GM21723 (cell line): ENCODE measurements around the gene SPATA33.
"Not testable (repeated sequence)": the region's sequence is repeated elsewhere in the genome, so short reads cannot be mapped to it uniquely, and the experiment has no call there.

Source experiments
- ATAC-seq: cut with Tn5 transposase; IDR thresholded peaks from one replicate; pipeline ENCODE4 v1.9.1; 2021; ENCODE audit warnings: mild to moderate bottlenecking, moderate library complexity; ENCODE audit not compliant: unreplicated experiment

SPATA33 gene

DNA sequence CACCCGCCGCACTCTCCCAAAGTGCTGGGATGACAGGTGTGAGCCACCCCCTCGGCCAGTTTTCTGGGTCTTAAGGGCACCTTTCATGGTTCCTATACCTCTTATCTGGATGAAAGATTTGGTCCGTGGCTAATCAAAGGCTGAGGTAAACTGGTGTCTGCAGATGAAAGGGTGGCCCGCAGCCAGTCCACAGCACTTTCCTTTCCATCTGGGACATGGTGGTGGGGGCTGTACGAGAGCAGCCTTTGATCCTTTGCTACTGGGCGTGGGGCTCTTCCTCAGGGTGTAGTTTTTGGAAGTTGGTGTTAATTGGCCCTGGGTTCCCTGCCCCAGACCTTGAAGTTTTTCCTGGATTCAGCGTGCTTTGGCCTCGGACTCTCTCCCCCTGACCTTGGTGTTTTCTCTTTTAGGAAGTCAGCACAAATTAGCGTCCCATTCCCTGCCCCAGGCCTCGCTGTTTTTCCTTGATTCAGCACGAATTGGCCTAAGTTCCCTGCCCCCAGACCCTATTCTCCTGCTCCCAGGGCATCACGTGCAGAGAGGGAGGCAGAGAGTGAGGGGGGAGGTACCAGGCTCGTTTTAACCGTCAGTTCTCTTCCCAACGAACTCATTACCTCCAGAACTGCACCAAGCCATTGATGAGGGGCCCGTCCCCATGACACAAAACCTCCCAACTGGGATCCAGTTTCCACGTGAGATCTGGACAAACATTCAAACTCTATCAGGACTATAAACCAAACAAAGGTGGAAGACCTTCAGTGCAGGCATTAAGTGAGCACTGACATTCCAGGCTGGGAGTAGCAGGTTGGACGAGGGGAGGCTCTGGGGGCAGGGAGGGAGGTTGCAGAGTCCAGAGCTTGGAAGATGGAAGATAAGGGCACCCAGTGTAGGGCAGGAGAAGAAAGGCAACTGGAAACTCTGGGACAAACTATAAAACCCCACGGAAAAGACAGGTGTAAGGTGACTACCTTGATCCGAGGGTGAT, 32.6 kb upstream of the SPATA33 start:
- ATAC-seq, result no peak

- no peak for ATAC-seq
Observed at GRCh38 chr16:89629827-89630610, 27.6 kb upstream of the SPATA33 start.

DNA sequence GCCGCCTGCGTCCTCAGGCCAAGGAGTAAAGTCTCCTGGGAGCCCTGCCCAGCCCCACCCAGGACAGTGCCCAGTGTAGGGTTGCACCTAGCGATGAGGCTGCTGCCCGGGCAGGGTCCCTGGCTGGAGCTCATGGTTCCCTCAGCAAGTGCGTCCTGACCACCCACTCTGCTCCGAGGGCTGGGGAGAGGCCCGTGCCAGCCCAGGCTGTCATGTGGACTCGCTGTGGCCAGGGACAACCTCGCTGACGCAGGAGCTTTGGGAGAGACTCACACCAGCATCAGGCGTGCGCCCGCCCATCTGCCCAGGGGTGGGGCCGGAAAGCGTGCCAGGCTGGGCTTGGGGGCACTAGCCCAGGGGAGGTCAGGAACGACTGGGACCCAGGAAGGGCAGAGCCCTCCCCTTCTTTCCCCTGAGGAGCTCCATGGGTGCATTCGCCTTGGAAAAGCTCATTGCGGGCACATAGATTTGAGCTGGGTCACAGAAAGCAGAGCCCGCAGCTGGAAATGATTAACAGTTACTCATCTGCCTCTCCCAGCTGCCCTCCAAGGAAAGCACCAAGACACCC, 24.5 kb upstream of the SPATA33 start:
- ATAC-seq, result no peak

DNA sequence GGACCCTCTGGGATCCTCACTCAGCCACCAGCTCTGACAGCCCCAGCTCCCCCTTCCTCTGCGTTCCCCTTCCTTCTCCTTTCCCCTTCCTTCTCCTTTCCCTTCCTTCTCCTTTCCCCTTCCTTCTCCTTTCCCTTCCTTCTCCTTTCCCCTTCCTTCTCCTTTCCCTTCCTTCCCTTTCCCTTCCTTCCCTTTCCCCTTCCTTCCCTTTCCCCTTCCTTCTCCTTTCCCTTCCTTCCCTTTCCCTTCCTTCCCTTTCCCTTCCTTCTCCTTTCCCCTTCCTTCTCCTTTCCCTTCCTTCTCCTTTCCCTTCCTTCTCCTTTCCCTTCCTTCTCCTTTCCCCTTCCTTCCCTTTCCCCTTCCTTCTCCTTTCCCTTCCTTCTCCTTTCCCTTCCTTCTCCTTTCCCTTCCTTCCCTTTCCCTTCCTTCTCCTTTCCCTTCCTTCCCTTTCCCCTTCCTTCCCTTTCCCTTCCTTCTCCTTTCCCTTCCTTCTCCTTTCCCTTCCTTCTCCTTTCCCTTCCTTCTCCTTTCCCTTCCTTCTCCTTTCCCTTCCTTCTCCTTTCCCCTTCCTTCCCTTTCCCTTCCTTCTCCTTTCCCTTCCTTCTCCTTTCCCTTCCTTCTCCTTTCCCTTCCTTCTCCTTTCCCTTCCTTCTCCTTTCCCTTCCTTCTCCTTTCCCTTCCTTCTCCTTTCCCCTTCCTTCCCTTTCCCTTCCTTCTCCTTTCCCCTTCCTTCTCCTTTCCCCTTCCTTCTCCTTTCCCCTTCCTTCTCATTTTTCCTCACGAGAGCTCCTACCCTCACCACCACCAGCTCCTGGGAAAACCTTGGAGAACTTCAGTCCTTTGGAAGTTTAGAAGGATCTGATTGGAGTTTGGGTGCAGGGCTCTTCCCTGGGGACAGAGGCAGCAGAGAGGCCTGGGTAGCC, 22.9 kb upstream of the SPATA33 start:
- not testable (repeated sequence) for ATAC-seq

GRCh38 chr16:89636663-89637062, 21.0 kb upstream of the SPATA33 start:
- no peak for ATAC-seq

DNA sequence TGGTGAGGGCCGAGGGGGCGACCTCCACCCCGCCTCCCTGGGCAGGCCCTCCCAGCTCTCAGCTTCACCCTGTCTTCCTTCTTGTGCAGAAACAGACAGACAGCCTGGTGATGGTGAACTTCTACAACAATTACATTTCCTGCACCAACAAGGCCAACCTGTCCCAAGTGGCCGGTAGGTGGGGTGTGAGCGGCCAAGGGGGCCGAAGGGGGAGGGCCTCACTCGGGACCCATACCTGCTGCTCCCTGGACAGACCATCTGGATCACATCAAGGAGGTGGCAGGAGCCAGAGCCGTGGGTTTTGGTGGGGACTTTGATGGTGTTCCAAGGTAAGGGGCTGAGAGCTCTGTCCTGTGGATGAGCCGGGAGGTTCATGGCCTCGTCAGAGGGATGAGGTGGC, 20.3 kb upstream of the SPATA33 start:
- ATAC-seq, result no peak

DNA sequence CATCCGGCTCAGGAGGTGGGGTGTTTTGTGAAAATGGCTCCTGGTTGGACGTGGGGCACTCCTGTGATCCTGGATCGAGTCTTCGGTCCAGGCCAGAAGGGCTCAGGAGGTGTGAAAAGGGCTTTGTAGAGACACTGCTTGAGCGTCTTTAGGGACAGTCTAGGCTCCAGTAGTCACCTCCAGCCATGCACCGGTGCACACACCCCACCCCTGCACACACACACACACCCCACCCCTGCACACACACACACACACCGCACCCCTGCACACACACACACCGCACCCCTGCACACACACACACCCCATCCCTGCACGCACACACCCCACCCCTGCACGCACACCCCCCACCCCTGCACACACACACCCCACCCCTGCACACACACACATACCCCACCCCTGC, 19.2 kb upstream of the SPATA33 start:
- ATAC-seq, result no peak

GRCh38 chr16:89639385-89639784, 18.3 kb upstream of the SPATA33 start:
- no peak for ATAC-seq

GRCh38 chr16:89641458-89642119, 16.0 kb upstream of the SPATA33 start:
- ATAC-seq, result no peak

DNA sequence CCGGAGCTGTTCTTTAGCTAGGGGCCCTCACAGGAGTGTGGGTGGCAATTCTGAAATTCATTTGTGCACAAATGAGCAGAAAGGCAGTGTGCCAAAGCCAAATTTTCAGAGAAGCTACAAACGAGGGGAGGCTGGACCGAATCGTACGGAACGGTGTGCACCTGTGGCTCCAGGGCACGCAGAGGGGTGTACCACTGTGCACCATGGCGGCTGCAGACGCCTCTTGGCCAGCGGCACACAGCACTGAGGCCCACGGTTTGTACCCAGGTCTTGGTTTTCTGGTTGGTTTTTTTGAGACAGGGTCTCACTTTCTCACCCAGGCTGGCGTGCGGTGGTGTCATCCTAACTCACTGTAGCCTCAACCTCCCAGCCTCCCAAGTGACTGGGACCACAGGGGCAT, 15.1 kb upstream of the SPATA33 start:
- ATAC-seq, result no peak

DNA sequence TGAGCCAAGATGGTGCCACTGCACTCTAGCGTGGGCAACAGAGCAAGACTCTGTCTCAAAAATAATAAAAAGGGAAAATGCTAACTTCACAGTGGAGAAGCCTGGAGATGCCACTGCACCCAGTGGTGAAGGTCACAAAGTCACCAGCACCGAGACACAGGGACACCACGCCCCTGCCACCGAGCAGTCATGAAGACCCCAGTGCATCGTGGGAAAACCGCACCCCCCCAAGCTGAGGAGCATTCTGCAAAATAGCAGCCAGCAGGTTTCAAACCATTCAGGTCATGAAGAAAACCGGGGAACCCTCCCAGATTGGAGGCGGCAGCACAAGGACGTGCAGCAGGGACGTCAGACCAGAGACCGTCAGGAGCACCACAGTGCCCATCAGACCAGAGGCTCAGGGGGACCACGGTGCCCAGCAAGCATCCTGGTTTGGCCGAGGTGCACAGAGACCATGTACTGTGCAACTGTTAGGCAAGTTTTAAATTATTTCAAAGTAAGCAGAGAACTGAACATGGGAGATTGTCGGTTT, 13.8 kb upstream of the SPATA33 start:
- ATAC-seq, result no peak

- ATAC-seq, result no peak
Observed at GRCh38 chr16:89645122-89645521, 12.5 kb upstream of the SPATA33 start.

DNA sequence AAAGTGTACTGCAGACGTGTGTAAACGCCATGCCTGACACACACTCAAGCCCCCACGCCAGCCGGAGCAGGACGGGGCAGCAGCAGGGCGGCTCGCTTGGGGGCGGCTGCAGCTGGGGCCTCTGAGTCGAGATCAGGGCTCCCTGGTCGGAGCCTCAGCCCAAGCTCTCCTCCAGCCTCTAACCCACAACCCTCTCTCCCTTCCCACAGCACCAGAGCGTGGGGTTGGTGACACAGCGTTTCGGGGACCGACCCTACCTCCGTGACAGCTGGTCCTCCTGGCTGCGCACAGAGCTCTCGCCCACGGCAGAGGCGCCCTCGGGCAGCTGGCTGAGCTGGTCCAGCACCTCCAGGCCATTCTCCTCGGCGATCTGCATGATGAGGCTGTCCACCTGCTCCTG, 11.4 kb upstream of the SPATA33 start:
- no peak for ATAC-seq

DNA sequence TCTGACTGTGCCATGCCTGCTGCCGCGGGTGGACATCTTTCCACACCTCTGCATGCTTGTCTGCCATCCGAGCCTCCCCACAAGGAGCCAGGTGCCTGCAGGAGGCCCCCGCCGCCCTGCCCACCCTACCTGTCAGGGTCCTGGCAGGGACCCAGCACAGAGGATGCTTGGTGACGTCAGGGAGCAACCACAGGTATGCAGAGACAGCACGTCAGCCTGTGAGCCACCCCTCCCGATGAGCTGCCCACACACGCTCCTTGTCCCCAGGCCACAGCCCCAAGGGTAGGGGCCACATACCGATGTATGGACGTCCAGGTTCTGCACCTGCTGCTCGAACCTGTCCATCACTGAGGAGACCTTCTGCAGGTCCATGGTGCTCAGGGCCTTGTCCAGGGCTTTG, 10.7 kb upstream of the SPATA33 start:
- no peak for ATAC-seq

GRCh38 chr16:89651584-89651983, 6.1 kb upstream of the SPATA33 start:
- ATAC-seq, result no peak

- no peak for ATAC-seq
Observed at GRCh38 chr16:89653656-89654295, 3.9 kb upstream of the SPATA33 start.

DNA sequence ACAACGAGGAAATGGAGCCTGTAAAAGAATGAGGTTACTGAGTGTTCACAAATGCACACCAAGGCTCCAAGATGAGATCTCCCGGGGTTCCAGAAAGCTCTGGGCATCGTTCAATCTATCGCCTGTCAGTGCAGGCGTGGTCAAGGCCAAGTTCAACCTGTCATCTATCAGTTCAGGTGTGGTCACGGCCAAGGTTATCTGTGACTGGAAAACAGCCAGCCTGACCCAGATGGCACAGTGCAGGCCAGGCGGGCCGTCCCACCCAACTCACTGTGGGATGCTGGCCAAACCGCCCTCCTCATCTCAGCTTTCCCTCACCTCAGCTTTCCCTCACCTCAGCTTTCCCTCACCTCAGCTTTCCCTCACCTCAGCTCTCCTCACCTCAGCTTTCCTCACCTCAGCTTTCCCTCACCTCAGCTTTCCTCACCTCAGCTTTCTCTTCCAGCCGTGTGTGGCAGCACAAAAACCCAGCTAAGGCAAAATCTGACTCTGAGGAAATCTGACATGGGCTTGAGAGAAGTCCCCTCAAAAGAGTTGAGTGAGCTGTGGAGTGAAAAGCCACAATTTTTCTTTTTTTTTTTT, 2.5 kb upstream of the SPATA33 start:
- ATAC-seq, result no peak

- no peak for ATAC-seq
Observed at GRCh38 chr16:89656435-89657121, 1.1 kb upstream of the SPATA33 start.
